Stomach (tissue), 4 donors: ENCODE measurements around the gene NLRP12.

Source experiments
- POLR2A ChIP-seq, 4 donors: fragments of 450-650 bp; IDR thresholded peaks; one replicate each; pipeline ENCODE4 v1.6.1; 2016; ENCODE audit warnings: antibody characterized with exemption in 4 of 4, control low read depth in 2 of 4, mild to moderate bottlenecking in 1 of 4, moderate library complexity in 1 of 4
- TF ChIP-seq, protein P1 (sequence below), 7 experiments: fragments of 450-650 bp in 4 of 7; fragments of 200-600 bp in 3 of 7; sonication (generic) in 3 of 7; IDR thresholded peaks; one replicate each; pipeline ENCODE4 v1.5.1; 2016 to 2019; ENCODE audit warnings: antibody characterized with exemption in 7 of 7, control low read depth in 2 of 7, mild to moderate bottlenecking in 1 of 7

- TF ChIP-seq, protein P1, sequence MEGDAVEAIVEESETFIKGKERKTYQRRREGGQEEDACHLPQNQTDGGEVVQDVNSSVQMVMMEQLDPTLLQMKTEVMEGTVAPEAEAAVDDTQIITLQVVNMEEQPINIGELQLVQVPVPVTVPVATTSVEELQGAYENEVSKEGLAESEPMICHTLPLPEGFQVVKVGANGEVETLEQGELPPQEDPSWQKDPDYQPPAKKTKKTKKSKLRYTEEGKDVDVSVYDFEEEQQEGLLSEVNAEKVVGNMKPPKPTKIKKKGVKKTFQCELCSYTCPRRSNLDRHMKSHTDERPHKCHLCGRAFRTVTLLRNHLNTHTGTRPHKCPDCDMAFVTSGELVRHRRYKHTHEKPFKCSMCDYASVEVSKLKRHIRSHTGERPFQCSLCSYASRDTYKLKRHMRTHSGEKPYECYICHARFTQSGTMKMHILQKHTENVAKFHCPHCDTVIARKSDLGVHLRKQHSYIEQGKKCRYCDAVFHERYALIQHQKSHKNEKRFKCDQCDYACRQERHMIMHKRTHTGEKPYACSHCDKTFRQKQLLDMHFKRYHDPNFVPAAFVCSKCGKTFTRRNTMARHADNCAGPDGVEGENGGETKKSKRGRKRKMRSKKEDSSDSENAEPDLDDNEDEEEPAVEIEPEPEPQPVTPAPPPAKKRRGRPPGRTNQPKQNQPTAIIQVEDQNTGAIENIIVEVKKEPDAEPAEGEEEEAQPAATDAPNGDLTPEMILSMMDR (IDR thresholded peaks at IDR 0.05), result no peak
- TF ChIP-seq POLR2A (IDR thresholded peaks at IDR 0.05), result no peak
These were observed 38.8 kb downstream of the NLRP12 start for GRCh38 chr19:53785196-53785889.
